GM19043 (cell line): ENCODE results near the gene PPIL1.
A peak's percentile ranks its signal among the peaks of the same experiment; 100 is the strongest.
"Not testable (repeated sequence)": the region's sequence is repeated elsewhere in the genome, so short reads cannot be mapped to it uniquely, and the experiment has no call there.

Source experiments
- ATAC-seq: cut with Tn5 transposase; IDR thresholded peaks from one replicate; pipeline ENCODE4 v1.9.1; 2021; ENCODE audit warnings: low read depth; ENCODE audit not compliant: unreplicated experiment

The PPIL1 gene

DNA sequence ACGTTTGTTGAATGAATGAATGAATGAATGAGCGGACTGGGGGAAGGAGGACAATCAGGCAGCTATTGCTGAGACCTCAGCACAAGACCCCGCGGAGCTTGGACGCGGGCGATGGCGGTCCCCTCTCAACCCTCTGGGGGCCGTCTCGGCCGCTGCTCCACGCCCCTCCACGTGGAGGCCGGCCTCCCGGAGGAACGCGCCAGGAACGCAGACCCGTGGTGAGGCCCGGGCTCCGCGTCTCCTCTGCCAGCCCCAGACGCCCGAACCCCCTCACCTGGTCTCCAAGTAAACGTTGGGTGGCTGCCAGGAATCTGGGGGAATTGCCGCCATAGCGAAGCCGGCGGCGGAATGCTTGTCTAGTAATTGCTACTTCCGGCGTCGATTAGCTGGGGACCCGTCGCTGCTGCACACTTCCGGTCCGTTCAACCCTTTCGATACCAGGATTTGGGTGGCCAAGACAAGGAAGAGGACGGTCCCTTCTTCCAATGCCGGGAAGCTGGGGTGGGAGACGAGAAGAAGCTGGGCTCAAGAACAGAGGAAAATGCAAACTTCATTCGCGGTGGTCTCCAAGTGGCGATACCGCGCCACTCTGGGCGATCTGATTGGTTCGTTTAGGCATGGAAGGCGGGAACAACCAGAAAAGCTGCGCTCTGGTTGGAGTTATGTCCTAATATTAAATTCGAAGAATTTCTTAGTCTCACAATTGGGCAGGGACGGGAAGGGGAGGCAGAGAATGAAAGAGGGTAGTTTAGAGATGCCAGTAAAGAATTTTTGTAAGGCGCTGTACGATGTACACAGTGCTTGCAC is at the start of gene PPIL1:
PPIL1 (minus strand) TSS at position 361 of the 807 bp plus-strand sequence; CDS start at position 330, 31 bp downstream.
- ATAC-seq: peak; percentile 83

DNA sequence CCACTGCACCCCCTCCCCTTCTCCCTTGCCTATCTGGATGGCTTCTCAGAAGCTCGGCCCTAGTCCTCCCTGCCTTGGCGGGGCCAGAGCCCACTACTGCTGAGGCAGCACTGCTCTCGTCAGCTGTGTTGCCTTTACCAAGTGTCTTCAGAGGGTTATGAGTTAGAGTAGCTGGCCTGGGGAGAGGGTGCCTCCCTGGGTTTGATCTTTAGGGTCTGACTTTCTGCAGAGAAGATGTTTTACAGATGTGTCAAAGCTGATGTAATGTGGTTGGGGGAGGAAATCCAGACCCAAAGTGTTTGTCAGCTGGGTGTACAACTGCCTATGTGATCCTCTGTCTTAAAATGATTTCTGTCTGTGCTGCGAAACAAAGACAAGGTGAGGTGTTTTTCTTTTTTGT is 49.5 kb upstream of the PPIL1 start:
- ATAC-seq: no peak

DNA sequence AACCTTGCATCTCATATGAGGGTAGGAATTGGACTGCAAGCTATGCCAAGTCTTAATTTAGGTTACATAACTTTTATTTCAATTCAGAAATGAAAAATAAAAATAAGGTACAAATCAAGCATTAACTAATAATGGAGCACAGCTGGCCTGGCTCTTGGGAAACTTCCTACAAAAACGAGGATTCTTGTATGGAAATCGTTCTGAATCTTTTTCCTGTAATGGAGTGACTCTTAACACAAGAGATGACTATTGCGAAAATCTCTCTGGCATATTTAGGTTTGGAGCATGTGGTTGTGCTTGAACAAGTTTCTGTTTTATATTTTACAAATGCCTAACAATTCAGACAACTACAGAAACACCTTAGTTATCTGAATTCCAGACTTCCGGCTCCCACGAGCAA is 45.9 kb upstream of the PPIL1 start:
- ATAC-seq: no peak

DNA sequence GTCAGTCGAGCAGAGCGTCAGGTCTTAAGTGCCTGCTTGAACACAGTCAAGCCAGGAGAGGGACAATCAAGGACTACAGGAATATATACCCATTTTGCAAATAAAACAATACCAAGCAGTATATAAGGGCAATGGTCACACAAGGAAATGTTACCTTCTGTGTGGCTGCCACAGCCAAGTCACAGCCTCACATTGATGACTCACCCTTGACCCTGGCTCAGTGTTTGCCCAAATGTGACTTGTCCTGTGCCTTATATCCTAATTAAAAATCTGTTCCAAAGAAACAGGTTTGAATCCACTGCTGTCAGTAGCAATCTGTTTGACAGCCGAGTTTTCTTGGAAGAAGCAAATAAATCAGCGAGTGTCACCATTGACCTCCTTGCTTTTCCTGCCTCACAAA is 45.4 kb upstream of the PPIL1 start:
- no peak for ATAC-seq

DNA sequence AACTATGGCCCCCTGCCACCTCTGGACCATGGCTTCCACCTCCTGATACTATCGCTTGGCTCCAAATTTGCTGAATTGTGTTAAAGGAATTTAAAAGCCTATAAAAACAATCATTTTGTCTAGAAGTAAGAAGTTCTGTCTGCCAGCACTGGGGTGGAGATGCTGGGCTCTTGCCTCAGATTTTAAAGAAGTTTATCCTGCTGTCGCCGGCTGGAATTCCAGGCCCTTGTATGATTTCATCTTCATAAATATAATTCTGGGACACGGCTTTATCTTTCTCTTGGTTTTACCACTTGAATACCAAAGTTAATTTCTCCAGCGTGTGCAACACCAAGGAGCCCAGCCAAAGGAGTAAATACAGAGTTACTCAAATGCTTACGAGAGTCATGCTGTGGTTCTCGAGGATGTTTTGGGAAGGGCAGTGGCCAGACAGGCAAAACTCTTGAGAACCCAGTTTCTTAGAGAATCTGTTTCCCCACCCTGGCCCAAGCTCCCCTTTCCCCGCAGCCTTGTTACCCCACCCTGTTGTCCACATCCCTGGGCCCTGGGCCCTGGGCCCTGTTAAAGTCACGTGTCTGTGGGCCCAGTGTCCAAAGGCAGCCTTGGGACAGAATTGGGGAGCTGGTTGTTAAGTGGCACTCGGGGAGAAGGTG is 43.1 kb upstream of the PPIL1 start:
- ATAC-seq: no peak

DNA sequence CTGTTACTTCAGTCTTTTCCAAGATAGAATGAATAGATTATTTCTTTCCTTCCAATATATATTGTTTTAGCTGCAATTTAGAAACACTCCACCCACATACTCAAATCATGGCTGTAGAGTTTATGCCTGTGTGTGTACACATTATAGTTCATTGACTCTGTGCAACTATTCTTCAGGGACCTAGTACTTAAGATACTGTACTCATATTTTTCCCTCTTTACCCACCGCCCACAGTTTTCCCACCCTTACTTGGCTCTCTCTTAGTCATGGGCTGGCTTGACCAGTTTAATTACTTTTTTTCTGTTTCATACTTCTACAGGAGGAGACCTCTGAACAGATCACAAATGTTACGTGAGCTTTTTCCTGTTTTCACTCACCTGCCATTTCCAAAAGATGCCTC is 41.5 kb upstream of the PPIL1 start:
- ATAC-seq: no peak

DNA sequence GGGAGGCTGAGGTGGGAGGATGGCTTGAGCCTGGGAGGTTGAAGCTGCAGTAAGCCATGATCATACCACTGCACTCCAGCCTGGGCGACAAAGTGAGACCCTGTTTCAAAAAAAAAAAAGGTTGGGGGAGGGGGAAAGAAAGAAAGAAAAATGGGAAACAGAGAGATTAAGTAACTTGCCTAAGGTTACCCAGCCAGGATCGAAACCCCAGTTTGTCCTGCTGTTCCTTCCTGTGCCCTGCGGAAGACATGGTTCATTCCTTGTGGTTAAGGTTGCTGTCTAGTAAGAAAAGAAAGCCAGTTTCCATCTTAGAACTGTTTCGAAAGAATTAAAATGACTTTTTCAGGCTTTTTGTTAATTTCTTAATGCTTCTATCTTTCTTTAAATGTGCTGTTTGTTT is 41.0 kb upstream of the PPIL1 start:
- no peak for ATAC-seq

DNA sequence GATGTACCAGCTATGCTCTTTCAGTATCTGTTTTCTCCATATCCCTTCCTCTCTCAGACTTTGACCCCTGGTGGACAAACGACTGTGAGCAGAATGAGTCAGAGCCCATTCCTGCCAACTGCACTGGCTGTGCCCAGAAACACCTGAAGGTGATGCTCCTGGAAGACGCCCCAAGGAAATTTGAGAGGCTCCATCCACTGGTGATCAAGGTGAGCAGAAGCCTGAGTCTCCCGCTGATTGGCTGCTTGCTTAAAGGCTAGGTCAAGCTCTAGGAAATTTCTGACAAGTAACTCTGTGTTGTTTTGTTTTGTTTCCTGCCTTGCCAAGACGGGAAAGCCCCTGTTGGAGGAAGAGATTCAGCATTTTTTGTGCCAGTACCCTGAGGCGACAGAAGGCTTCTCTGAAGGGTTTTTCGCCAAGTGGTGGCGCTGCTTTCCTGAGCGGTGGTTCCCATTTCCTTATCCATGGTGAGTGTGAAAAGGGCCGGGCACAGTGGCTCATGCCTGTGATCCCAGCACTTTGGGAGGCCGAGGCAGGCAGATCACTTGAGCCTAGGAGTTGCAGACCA is 39.7 kb upstream of the PPIL1 start:
- ATAC-seq: no peak

DNA sequence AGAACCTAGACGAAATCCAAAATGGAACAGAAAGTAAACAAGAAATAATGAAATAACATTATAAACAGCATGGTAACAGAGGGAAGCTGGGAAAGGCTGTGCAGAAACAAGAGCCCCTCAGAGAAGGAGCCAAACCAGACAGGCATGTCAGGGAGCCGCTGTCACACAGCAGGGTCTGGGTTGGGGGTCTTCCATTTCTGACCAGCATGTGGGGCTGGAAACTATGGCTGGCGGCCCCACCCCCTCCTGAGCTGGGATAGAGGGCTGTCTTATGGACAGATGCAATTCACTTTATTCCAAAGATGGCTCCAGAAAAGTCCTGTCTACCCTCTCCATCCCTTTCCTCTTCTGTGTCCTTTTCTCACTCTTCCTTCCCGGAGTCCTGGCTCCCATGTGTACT is 38.5 kb upstream of the PPIL1 start:
- no peak for ATAC-seq

DNA sequence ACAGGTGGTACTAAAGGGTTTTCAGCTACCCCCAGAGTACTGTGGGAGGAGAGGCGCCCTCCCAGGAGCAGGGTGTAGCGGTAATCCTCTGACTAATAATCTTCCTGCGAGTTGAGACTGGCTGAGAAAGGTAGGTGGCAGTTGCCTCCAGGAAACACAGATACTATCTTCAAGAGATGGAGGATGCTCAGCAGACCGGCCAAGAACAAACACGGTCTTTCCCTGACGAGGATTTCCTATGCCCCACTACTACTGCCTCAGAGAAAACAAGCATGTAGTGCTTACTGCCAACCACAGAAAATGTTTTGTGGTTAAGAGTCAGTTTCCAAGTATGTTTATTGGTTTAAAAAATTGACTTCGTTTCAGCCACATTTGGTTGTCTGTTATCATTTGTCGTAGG is 38.0 kb upstream of the PPIL1 start:
- peak; percentile 90 for ATAC-seq

DNA sequence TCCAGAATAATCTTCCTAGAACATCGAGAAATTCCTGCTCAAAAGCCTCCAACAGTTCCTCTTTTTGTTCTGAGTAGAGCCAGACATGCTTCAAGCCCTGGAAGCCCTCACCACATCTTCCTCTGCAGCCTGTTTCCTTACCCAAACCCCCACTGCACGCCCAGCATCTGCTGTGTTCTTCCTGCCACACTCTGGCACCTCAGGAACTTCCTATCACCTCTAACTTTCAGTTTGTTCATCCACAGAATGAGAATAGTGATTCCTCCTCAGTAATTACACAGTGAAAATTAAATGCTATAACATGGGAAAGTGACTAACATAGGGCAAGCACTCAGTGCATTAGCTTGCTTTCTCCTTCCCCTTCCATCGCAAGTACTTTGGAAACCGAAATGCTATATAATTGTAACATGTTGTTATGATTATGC is 37.4 kb upstream of the PPIL1 start:
- no peak for ATAC-seq

DNA sequence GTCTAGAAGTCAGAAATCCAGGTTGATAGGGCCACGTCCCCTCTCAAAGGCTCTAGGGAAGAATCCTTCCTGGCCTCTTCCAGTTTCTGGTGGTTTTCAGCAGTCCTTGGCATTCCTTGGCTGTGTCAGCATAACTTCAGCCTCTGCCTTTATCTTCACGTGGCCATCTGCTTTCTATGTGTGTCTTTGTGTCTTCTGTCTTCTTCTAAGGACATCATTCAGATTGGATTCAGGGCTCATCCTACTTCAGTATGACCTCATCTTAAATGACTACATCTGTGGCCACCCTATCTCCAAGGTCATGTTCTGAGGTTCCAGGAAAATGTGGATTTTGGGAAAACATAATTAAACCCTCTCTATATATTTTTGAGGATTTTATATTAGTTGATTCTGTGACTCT is 34.1 kb upstream of the PPIL1 start:
- ATAC-seq: no peak

DNA sequence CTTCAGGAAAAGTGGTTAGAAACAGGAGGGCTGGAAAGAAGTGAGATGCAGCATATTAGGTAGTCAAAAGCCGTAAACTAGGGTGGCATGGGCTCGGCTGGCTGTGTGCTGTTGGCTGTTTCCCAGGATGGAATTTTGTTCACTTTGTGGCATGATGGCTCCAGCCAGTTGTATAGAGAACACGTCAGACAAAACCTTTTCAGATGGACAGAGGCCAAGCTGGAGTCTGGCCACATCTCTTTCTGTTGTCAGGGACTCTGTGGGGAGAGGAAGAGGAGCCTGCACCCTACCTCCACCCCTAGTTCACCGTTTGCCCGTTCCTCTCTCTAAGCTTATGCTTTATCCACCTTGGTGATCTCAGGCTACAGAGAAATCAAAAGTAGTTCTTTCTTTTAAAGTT is 33.2 kb upstream of the PPIL1 start:
- no peak for ATAC-seq

DNA sequence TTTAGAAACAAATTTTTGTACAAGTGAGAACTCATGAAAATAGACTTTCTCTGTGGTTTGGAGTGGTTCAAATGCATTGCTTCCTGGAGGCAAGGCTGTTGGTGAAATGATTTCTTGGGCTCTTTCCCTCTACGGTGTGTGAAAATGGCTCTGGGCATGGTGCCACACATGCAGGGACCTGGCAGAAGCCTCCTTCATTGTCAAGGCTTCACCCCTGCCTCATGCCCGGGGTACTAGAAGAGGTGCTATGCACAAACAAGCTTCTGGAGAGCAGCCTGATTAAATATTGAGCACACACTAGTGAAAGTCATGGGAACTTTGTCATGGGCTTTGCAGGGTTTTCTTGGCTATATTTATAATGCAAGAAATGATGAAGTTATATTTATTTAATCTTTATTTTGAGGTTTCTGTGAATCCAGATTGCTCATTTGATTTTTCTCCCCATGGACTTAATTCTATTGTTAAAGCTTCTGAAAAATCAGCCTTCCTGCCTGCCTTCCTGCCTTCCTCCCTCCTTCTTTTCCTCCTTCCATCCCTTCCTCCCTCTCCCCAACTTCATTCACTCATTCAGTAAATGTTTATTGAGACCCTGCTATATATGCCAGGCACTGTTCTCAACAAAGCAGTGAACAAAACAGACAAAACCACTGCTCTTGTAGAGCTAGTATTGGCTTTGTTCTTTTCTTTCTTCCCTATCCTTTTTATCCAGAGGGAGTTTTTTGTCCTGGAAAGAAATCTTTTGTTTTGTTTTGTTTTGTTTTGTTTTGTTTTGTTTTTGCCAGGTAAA is 32.1 kb upstream of the PPIL1 start:
- ATAC-seq: no peak

DNA sequence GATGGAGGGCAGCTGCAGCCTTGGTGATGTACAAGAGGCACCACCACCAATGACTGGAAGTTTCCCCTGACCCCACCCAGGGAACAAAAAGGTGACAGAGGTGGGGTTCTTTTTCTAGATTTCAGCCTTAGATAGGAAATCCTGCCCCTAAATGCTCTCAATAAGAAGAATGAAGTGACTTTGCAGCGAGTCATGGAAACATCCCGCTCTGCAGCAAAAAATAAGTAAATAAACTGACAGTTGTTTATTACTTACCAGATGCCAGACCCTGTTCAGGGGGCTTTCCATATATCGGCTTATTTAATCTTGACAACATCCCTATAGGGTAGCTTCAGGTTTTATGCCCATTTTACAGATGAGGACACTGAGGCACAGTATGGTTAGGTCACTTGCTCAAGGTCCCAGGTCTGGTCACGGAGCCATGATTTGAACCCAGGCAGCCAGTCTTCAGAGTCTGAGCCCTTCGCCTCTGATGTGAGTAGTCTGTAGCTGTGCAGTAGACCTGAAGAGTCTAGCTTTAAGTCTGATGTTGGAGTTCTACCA is 30.3 kb upstream of the PPIL1 start:
- no peak for ATAC-seq

DNA sequence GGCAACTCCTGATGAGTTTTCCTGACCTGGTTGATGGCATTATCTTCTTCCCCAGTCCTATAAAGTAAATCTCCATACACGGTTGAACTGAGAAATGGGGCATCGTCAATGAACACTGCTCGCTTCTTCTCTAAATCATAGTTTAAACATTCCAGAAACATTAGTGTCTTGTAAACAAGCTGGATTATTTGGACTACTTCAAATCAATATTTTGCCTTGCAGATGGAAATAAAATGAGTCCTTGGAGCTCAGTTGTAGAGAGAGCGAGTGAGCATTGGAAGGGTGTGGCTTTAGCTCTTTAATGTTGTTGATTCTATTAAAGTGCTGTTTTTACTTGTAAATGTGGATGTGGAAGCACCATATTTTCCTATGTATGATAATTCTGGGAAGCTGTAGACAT is 29.5 kb upstream of the PPIL1 start:
- no peak for ATAC-seq

DNA sequence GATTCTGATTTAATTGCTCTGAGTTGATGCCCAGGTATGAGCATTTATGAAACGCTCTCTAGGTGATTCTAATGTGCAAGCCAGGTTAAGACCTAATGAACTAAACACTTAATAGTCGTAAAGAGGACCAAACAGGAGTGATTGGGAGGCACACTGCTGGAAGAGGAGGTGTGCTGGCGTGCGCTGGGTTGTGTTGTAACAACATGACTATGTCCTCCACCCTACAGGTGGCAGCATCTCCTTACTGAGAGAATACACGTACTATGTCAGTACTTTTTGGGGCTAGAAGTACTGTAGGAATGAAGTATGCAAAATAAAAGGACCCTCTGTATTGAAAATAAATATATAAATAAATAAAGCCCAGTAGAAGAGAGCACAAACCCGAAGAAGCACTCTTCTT is 23.0 kb upstream of the PPIL1 start:
- ATAC-seq: no peak

DNA sequence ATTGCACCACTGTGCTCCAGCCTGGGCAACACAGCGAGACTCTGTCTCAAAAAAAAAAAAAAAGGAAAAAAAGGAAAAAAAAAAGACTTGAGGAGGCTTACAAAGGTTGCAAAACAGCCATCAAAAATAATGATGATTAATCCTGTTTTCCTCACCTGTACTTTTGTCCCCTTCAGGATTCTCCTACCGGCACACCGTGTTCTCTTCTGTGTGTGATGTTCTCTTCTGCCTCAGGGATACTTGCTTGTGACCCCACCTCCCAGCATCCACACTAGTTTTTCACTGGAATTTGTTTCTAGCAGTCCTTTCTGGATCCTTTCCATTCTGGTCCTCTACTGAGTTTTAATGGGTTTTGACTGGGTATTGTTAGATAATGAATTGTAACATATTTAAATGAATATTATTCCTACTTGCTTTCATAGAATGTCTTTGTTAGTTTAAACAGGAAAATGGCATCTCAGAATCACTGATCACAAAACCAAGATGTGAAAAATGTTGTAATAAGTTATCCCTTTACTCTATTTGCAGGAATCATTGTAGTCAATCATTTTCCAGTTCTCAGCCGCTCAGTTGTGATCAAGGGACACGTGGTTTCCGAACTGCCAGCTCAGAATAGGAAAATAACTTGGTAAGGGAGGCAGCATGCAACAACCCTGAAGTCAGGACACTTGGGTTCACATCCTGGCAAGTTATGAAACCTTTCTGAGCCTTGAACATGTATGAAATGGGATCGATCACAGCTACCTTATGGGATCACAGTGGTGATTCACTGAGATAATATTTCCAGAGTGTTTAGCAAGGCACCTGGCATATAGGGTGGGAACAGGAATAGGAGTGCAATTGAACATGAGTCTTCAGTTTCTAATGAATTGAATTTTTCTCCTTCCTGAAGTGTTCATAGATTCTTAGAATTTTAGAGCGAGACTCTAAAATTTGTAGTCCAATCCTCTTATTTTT is 19.7 kb upstream of the PPIL1 start:
- ATAC-seq: no peak

DNA sequence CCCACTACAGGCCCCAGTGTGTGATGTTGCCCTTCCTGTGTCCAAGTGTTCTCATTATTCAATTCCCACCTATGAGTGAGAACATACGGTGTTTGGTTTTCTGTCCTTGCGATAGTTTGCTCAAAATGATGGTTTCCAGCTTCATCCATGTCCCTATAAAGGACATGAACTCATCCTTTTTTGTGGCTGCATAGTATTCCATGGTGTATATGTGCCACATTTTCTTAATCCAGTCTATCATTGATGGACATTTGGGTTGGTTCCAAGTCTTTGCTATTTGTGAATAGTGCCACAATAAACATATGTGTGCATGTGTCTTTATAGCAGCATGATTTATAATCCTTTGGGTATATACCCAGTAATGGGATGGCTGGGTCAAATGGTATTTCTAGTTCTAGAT is 16.6 kb upstream of the PPIL1 start:
- not testable (repeated sequence) for ATAC-seq
